ENCODE measurements around the gene EIF4G1.

EIF4G1 gene

DNA sequence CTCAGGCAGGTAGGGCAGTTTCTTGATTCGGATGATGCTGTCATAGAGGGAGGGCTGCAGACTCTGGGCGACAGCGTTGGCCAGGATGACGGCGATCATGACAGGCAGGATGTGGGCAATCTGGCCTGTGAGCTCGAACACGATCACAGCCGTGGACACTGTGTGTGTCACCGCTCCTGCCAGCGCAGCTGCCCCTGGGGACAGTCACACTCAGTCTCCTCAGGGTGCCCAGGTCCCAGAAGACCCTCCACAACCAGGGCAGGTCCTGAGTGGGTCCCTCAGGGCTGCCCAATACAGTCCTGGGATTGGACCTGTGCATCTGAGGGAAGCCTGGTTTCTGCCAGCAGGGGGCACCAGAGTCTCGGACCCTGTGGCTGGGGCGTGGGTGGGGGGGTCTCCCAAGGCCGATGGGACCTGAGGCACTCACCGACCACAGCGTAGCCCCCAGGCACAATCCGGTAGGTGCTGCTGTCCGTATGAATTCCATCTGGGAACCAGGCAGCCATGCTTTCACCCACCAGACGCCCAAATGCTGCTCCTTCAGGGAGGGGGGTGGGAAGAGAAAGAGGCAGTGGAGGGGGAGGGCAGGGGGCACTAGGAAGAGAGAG, 39.8 kb downstream of the EIF4G1 start:
- TF ChIP-seq, protein P1, sequence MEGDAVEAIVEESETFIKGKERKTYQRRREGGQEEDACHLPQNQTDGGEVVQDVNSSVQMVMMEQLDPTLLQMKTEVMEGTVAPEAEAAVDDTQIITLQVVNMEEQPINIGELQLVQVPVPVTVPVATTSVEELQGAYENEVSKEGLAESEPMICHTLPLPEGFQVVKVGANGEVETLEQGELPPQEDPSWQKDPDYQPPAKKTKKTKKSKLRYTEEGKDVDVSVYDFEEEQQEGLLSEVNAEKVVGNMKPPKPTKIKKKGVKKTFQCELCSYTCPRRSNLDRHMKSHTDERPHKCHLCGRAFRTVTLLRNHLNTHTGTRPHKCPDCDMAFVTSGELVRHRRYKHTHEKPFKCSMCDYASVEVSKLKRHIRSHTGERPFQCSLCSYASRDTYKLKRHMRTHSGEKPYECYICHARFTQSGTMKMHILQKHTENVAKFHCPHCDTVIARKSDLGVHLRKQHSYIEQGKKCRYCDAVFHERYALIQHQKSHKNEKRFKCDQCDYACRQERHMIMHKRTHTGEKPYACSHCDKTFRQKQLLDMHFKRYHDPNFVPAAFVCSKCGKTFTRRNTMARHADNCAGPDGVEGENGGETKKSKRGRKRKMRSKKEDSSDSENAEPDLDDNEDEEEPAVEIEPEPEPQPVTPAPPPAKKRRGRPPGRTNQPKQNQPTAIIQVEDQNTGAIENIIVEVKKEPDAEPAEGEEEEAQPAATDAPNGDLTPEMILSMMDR (IDR thresholded peaks at IDR 0.05; ENCODE audit: control insufficient read depth, extremely low read depth, insufficient read depth), result peak; percentile 78
- DNase-seq (ENCODE audit: low read depth), result no peak
- H3K4me3 ChIP-seq (ENCODE audit: low read depth, low read length), result no peak overlapping the region

- H3K4me3 ChIP-seq (ENCODE audit: low read depth, low read length), result no peak overlapping the region
- TF ChIP-seq, protein P1 (IDR thresholded peaks at IDR 0.05; ENCODE audit: control insufficient read depth, extremely low read depth, insufficient read depth), result no peak
- no peak for DNase-seq (ENCODE audit: low read depth)
Observed at GRCh38 chr3:184354754-184355153, 40.3 kb downstream of the EIF4G1 start.

- H3K4me3 ChIP-seq (ENCODE audit: low read depth, low read length), result no peak overlapping the region
- no peak for DNase-seq (ENCODE audit: low read depth)
- TF ChIP-seq, protein P1 (IDR thresholded peaks at IDR 0.05; ENCODE audit: control insufficient read depth, extremely low read depth, insufficient read depth), result no peak
Observed at GRCh38 chr3:184355261-184356040, 41.0 kb downstream of the EIF4G1 start.

GRCh38 chr3:184357248-184358123, 43.1 kb downstream of the EIF4G1 start:
- no peak for DNase-seq (ENCODE audit: low read depth)
- TF ChIP-seq, protein P1 (IDR thresholded peaks at IDR 0.05; ENCODE audit: control insufficient read depth, extremely low read depth, insufficient read depth), result no peak
- no peak overlapping the region for H3K4me3 ChIP-seq (ENCODE audit: low read depth, low read length)

DNA sequence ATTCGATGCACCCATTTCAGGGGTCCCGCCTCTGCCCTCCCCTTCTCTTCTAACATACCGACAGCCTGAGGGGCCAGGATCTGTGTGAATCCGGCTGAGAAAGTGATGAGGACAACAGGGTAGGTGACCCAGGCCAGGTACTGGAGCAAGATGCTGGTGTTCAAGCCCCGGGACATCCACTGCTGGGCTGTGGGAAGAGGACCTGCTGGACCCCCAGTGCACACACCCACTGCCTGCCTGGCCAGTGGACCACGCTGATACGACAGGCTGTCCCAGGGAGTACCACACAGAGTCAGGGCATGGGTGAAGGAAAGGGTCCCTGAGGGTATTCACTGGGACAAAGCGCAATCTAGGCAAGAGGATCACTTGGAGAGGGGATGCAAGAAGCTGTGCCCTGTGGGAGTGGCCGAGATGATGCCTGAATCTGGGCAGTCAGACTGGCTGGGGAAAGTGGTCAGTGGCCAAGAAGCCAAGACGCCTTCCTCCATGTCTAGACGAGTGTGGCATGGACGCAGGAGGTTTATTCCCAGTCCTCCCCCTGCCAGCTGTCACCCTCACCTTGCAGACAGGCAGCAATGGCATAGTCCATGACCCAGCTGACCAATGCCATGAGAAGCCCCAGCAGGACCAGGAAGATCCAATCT, 43.8 kb downstream of the EIF4G1 start:
- no peak for DNase-seq (ENCODE audit: low read depth)
- no peak overlapping the region for H3K4me3 ChIP-seq (ENCODE audit: low read depth, low read length)
- TF ChIP-seq, protein P1 (IDR thresholded peaks at IDR 0.05; ENCODE audit: control insufficient read depth, extremely low read depth, insufficient read depth), result no peak

GRCh38 chr3:184358921-184359350, 44.5 kb downstream of the EIF4G1 start:
- no peak for DNase-seq (ENCODE audit: low read depth)
- TF ChIP-seq, protein P1 (IDR thresholded peaks at IDR 0.05; ENCODE audit: control insufficient read depth, extremely low read depth, insufficient read depth), result no peak
- H3K4me3 ChIP-seq (ENCODE audit: low read depth, low read length), result no peak overlapping the region
